ENCODE results near the gene SPAG8.

SPAG8 gene

DNA sequence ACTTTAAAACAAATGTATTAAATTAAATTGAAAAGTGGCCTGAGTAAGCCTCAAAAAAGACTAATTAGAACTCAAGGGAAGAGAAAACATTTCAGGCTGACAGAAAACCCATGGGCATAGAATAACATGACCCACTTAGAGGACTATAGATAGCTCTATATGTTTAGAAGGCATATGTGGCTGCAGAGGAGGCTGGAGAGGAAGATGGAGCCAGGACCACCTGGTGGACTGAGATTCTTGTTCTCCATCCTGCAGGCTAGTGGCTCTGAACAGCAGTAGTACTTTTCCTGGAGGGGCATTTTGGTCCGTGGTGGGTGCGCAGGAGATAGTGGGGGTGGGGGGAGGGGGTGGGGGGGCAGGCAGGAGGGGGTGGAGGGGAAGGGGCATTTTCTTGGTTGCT is 31.0 kb downstream of the SPAG8 start:
- DNase-seq (ENCODE audit: low read depth), result no peak
- H3K4me3 ChIP-seq (ENCODE audit: control insufficient read depth, low read depth, low read length), result no peak overlapping the region
- TF ChIP-seq, protein P1, sequence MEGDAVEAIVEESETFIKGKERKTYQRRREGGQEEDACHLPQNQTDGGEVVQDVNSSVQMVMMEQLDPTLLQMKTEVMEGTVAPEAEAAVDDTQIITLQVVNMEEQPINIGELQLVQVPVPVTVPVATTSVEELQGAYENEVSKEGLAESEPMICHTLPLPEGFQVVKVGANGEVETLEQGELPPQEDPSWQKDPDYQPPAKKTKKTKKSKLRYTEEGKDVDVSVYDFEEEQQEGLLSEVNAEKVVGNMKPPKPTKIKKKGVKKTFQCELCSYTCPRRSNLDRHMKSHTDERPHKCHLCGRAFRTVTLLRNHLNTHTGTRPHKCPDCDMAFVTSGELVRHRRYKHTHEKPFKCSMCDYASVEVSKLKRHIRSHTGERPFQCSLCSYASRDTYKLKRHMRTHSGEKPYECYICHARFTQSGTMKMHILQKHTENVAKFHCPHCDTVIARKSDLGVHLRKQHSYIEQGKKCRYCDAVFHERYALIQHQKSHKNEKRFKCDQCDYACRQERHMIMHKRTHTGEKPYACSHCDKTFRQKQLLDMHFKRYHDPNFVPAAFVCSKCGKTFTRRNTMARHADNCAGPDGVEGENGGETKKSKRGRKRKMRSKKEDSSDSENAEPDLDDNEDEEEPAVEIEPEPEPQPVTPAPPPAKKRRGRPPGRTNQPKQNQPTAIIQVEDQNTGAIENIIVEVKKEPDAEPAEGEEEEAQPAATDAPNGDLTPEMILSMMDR (IDR thresholded peaks at IDR 0.05; ENCODE audit: control insufficient read depth, insufficient read depth, low read depth, low read length, missing control alignments), result no peak

DNA sequence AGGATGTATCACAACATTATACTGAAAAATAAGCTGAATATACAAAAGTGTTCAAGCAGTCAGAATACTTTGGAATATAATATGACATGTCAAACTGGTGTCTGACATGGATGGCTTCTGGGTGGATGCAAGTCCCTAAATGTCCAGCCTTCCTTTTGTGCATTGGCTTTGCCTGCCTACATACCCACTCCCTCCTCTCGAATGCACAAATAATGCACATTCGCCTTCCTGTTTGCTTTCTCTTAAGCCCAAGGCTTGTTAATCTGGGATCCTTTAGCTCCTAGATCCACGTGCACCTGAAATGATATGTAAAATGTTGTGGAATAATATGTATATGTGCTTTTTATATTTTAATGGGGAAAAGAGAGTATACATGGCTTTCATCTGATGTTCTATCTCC is 33.6 kb downstream of the SPAG8 start:
- TF ChIP-seq, protein P1 (IDR thresholded peaks at IDR 0.05; ENCODE audit: control insufficient read depth, insufficient read depth, low read depth, low read length, missing control alignments), result no peak
- DNase-seq (ENCODE audit: low read depth), result no peak
- H3K4me3 ChIP-seq (ENCODE audit: control insufficient read depth, low read depth, low read length), result no peak overlapping the region

DNA sequence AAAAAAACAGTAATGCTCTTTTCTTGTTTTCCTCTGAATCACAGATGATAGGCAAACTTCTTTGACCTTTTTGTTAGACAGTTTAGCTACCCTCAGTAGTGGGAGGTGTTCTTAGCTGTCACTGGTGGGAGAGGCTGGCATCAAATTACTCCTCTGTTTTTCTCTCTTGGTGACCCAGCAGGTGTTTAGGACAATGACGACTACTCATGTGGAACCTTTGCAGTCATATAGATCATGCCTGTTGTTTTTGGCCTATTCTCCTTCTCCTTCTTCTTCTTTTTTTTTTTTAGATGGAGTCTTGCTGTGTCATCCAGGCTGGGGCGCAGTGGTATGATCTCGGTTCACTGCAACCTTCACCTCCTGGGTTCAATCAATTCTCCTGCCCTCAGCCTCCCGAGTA is 36.0 kb downstream of the SPAG8 start:
- H3K4me3 ChIP-seq (ENCODE audit: control insufficient read depth, low read depth, low read length), result no peak overlapping the region
- TF ChIP-seq, protein P1 (IDR thresholded peaks at IDR 0.05; ENCODE audit: control insufficient read depth, insufficient read depth, low read depth, low read length, missing control alignments), result no peak
- no peak for DNase-seq (ENCODE audit: low read depth)

DNA sequence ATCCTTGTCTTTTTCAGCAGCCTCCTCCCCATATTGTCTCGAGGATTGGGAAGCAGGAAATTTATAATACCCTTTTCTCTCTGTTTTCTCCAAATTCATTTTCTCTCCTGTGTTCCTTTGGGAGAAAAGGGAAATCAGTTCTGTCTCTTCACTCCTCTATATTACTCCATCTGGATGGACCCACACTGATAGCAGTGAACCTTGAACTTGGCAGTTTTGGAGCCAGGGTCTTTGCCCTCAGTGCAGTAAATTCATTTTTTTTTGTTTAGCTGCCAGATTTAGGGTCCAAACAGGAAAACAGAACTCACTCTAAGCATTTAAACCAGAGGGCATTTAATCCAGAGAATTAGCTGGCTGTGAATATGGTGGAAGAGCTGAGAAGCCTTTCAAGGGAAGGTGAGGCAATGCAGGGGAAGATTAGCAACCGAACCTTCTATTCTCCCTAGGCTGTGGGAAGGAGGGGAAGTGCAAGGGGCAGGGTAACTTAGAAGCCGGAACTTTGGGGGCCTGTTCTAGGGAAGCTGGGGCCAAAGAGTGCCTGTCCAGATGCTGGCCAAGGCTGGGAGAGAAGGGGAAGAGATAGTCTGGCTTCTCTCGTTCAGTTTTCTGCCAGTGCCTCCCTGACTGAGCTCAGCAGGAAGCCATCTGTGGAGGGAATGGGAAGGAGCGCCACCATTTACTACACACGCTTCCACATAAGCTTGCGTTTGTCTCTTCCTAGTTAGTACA is 37.0 kb downstream of the SPAG8 start:
- H3K4me3 ChIP-seq (ENCODE audit: control insufficient read depth, low read depth, low read length), result no peak overlapping the region
- TF ChIP-seq, protein P1 (IDR thresholded peaks at IDR 0.05; ENCODE audit: control insufficient read depth, insufficient read depth, low read depth, low read length, missing control alignments), result no peak
- no peak for DNase-seq (ENCODE audit: low read depth)

DNA sequence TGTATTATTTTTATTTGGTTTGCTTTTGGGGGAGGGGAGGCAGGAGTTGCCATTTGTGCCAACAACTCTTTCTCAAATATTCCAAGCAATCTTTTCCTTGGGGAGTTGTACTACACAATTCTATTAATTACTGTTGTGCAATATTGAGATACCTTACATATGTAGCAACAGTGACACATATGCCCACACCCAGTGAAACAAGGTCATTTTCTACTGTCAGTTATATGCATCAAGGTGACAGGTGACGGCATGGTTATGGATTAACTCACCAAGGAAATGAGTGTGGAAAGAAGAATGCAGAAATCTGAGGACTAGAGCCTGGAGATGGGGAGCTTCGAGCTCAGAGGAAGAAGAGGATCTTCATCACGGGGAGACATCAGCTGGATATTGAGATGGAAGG is 40.1 kb downstream of the SPAG8 start:
- TF ChIP-seq, protein P1 (IDR thresholded peaks at IDR 0.05; ENCODE audit: control insufficient read depth, insufficient read depth, low read depth, low read length, missing control alignments), result no peak
- no peak for DNase-seq (ENCODE audit: low read depth)
- H3K4me3 ChIP-seq (ENCODE audit: control insufficient read depth, low read depth, low read length), result no peak overlapping the region

DNA sequence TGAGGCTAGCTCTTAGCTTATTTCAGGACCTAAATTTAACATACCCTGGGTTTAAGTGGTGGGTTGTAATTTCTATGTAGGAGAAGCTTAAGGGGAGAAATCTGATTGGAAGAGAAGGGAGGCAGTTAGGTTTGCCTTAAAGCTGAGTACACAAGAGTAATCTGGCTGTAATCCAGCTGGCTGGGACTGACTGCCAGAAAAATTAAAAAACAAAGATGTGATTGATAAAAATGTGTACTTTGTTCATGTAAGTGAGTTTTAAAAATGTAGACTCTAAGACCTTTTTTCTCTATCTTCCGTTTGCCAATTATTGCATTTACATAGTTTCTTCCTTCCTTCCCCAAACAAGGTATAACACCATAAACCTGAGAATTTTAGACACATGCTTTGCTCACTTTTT is 40.5 kb downstream of the SPAG8 start:
- no peak overlapping the region for H3K4me3 ChIP-seq (ENCODE audit: control insufficient read depth, low read depth, low read length)
- TF ChIP-seq, protein P1 (IDR thresholded peaks at IDR 0.05; ENCODE audit: control insufficient read depth, insufficient read depth, low read depth, low read length, missing control alignments), result no peak
- DNase-seq (ENCODE audit: low read depth), result no peak
